ENCODE results near the gene EIF5A.

The EIF5A gene

GRCh38 chr17:7306911-7307685, at the start of gene EIF5A:
EIF5A (plus strand) TSS chr17:7307628; CDS start chr17:7309636, 2,008 bp downstream.
- peak; percentile 100 for DNase-seq

GRCh38 chr17:7258731-7259554, 48.5 kb upstream of the EIF5A start:
- DNase-seq: no peak

- no peak for DNase-seq
These were observed 47.9 kb upstream of the EIF5A start for GRCh38 chr17:7259555-7259889.

GRCh38 chr17:7260151-7260550, 47.3 kb upstream of the EIF5A start:
- DNase-seq: no peak

GRCh38 chr17:7260651-7261378, 46.6 kb upstream of the EIF5A start:
- DNase-seq: no peak

GRCh38 chr17:7261379-7262191, 45.8 kb upstream of the EIF5A start:
- DNase-seq: no peak

- DNase-seq: no peak
These were observed 45.1 kb upstream of the EIF5A start, which contains the start of gene CLDN7 for GRCh38 chr17:7262192-7262934. CLDN7 (minus strand) TSS chr17:7262478; CDS start chr17:7262043, 435 bp downstream.

- no peak for DNase-seq
These were observed 44.3 kb upstream of the EIF5A start for GRCh38 chr17:7262935-7263800.

GRCh38 chr17:7263801-7264078, 43.7 kb upstream of the EIF5A start:
- no peak for DNase-seq

GRCh38 chr17:7266784-7267183, 40.6 kb upstream of the EIF5A start:
- no peak for DNase-seq

GRCh38 chr17:7279448-7279847, 28.0 kb upstream of the EIF5A start:
- no peak for DNase-seq

GRCh38 chr17:7280519-7281073, 26.8 kb upstream of the EIF5A start:
- DNase-seq: peak; percentile 87

GRCh38 chr17:7281074-7281952, 26.1 kb upstream of the EIF5A start, which contains the start of gene SLC2A4:
SLC2A4 (plus strand) TSS chr17:7281718; CDS start chr17:7281935, 217 bp downstream.
- DNase-seq: peak; percentile 92

GRCh38 chr17:7281953-7282751, 25.3 kb upstream of the EIF5A start:
- DNase-seq: no peak

- DNase-seq: no peak
These were observed 24.6 kb upstream of the EIF5A start for GRCh38 chr17:7282752-7283321.

- DNase-seq: no peak
These were observed 23.8 kb upstream of the EIF5A start for GRCh38 chr17:7283471-7284216.

GRCh38 chr17:7284911-7285310, 22.5 kb upstream of the EIF5A start:
- DNase-seq: no peak

All from stimulated activated CD4-positive, alpha-beta T cell treated with anti-CD3 and anti-CD28 coated beads, Interleukin-1b, Interleukin-23, amount 100 ng/mL, for 48 hours (primary cell).